Colonic mucosa (tissue), 4 donors: ENCODE results near the gene NBEAL2. TPM values are rescaled to one million over a fixed set of nuclear protein-coding genes. Genes with fewer than 3 reads are reported as not detected.

Source experiments
- DNase-seq: peaks from one replicate; pipeline ENCODE4 v3.0.0-alpha.2; 2020
- H3K27ac ChIP-seq: fragments of 200-600 bp; one replicate; pipeline ENCODE4 v1.8.0; 2021
- H3K27me3 ChIP-seq: fragments of 200-600 bp; one replicate; pipeline ENCODE4 v1.8.0; 2021
- H3K36me3 ChIP-seq: fragments of 200-600 bp; one replicate; pipeline ENCODE4 v1.8.0; 2021
- H3K4me1 ChIP-seq: fragments of 200-600 bp; one replicate; pipeline ENCODE4 v1.8.0; 2021; ENCODE audit warnings: mild to moderate bottlenecking
- H3K4me3 ChIP-seq: fragments of 200-600 bp; one replicate; pipeline ENCODE4 v1.8.0; 2021
- H3K9ac ChIP-seq, 2 donors: one replicate each; pipeline ENCODE4 v1.7.0; 2013; ENCODE audit warnings: control low read depth in 2 of 2, low read depth in 2 of 2, low read length in 2 of 2
- H3K9me3 ChIP-seq: fragments of 200-600 bp; one replicate; pipeline ENCODE4 v1.8.0; 2021
- CTCF ChIP-seq: fragments of 200-600 bp; IDR thresholded peaks from one replicate; pipeline ENCODE4 v1.8.0; 2022; ENCODE audit warnings: antibody characterized with exemption, mild to moderate bottlenecking
- intact Hi-C: fragments of 100-400 bp; cut with DNase I; formaldehyde crosslinking; loops from one replicate; pipeline ENCODE4 v1.14.1; 2022
- total RNA-seq, 2 donors: library from RNA; stranded (reverse); fragmentation: NEBNext Ultra II Directional in 1 of 2; extraction: Animal tissue kit (Norgen Biotek cat#: 25700) in 1 of 2; gene quantifications; one replicate each; pipeline ENCODE4 v1.2.1, GENCODE V29; 2021
- donor health status: healthy.
- donor health status: DM: no; HTN: no; CAD: no.
- donor health status: DM: no; HTN: no; CAD: no.

The NBEAL2 gene
- total RNA-seq, 2 donors from 2014 or later: 40.9 to 106 TPM

GRCh38 chr3:46935989-46936558 lies 43.4 kb upstream of the NBEAL2 start:
- no peaks in the 10 kb centered on the region for H3K9me3 ChIP-seq
- no peak for TF ChIP-seq CTCF
- H3K4me1 ChIP-seq: peaks cover 31% of the 10 kb centered on the region
- DNase-seq: no peak
- no peak overlapping the region for H3K4me3 ChIP-seq
- intact Hi-C loops: no loop called here
- no peak overlapping the region for H3K27ac ChIP-seq
- no peaks in the 10 kb centered on the region for H3K36me3 ChIP-seq
- H3K9ac ChIP-seq: no peak overlapping the region
- no peaks in the 10 kb centered on the region for H3K27me3 ChIP-seq

GRCh38 chr3:46936733-46937250 lies 42.7 kb upstream of the NBEAL2 start:
- TF ChIP-seq CTCF: no peak
- H3K36me3 ChIP-seq: no peaks in the 10 kb centered on the region
- DNase-seq: no peak
- H3K4me3 ChIP-seq: no peak overlapping the region
- no peaks in the 10 kb centered on the region for H3K27me3 ChIP-seq
- intact Hi-C loops: no loop called here
- no peak overlapping the region for H3K27ac ChIP-seq
- no peaks in the 10 kb centered on the region for H3K9me3 ChIP-seq
- H3K4me1 ChIP-seq: peaks cover 24% of the 10 kb centered on the region
- H3K9ac ChIP-seq: no peak overlapping the region

- TF ChIP-seq CTCF: no peak
- Histone ChIP-seq H3K4me3 (no peak overlapping the region), H3K27ac (no peak overlapping the region), H3K4me1 (peaks cover 21% of the 10 kb centered on the region), H3K9me3 (no peaks in the 10 kb centered on the region), H3K9ac (no peak overlapping the region), H3K36me3 (no peaks in the 10 kb centered on the region), H3K27me3 (no peaks in the 10 kb centered on the region)
- DNase-seq: no peak
- intact Hi-C loops: no loop called here
Measured at GRCh38 chr3:46938118-46938517, 41.3 kb upstream of the NBEAL2 start.

GRCh38 chr3:46939578-46940445 lies 39.7 kb upstream of the NBEAL2 start:
- H3K4me3 ChIP-seq: no peak overlapping the region
- H3K27ac ChIP-seq: no peak overlapping the region
- H3K4me1 ChIP-seq: peaks cover 19% of the 10 kb centered on the region
- no peaks in the 10 kb centered on the region for H3K27me3 ChIP-seq
- no peak for DNase-seq
- no peak for TF ChIP-seq CTCF
- intact Hi-C loops: no loop called here
- no peak overlapping the region for H3K9ac ChIP-seq
- no peaks in the 10 kb centered on the region for H3K9me3 ChIP-seq
- H3K36me3 ChIP-seq: no peaks in the 10 kb centered on the region

GRCh38 chr3:46942076-46942475 lies 37.4 kb upstream of the NBEAL2 start:
- Histone ChIP-seq H3K27me3 (no peaks in the 10 kb centered on the region), H3K4me1 (peaks cover 27% of the 10 kb centered on the region), H3K9ac (peak overlapping the region in 1 of 2 donors; percentile 35), H3K36me3 (no peaks in the 10 kb centered on the region), H3K27ac (peak overlapping the region; percentile 38), H3K4me3 (no peak overlapping the region), H3K9me3 (no peaks in the 10 kb centered on the region)
- no peak for TF ChIP-seq CTCF
- DNase-seq: no peak
- intact Hi-C loops: no loop called here
